Ectodermal cell (in vitro differentiated cells): ENCODE data around the gene BAIAP2.

Experiments used
- H3K27ac ChIP-seq: 2 replicates; pipeline ENCODE4 v1.7.0; 2013; ENCODE audit warnings: mild to moderate bottlenecking, low read depth, low read length; ENCODE audit not compliant: insufficient read depth, poor library complexity, severe bottlenecking
- H3K27me3 ChIP-seq: 2 replicates; pipeline ENCODE4 v1.7.0; 2013; ENCODE audit warnings: mild to moderate bottlenecking, low read length; ENCODE audit not compliant: insufficient read depth, control insufficient read depth, poor library complexity, severe bottlenecking
- H3K36me3 ChIP-seq: one replicate; pipeline ENCODE4 v1.7.0; 2013; ENCODE audit warnings: low read length; ENCODE audit not compliant: control insufficient read depth, insufficient read depth
- H3K4me1 ChIP-seq: one replicate; pipeline ENCODE4 v1.7.0; 2013; ENCODE audit warnings: low read length; ENCODE audit not compliant: control insufficient read depth, insufficient read depth
- H3K4me3 ChIP-seq: 2 replicates; pipeline ENCODE4 v1.7.0; 2013; ENCODE audit warnings: low read depth, low read length, control low read depth; ENCODE audit not compliant: insufficient read depth
- H3K9me3 ChIP-seq: 2 replicates; pipeline ENCODE4 v1.7.0; 2013; ENCODE audit warnings: mild to moderate bottlenecking, low read length, moderate library complexity; ENCODE audit not compliant: control insufficient read depth
- WGBS, 2 experiments: methylation state at CpG; one replicate each; pipeline ENCODE4 v1.1.7; 2013; ENCODE audit warnings: missing lambda C conversion rate in 2 of 2; 5-methylcytosine and 5-hydroxymethylcytosine counted together

BAIAP2 gene

DNA sequence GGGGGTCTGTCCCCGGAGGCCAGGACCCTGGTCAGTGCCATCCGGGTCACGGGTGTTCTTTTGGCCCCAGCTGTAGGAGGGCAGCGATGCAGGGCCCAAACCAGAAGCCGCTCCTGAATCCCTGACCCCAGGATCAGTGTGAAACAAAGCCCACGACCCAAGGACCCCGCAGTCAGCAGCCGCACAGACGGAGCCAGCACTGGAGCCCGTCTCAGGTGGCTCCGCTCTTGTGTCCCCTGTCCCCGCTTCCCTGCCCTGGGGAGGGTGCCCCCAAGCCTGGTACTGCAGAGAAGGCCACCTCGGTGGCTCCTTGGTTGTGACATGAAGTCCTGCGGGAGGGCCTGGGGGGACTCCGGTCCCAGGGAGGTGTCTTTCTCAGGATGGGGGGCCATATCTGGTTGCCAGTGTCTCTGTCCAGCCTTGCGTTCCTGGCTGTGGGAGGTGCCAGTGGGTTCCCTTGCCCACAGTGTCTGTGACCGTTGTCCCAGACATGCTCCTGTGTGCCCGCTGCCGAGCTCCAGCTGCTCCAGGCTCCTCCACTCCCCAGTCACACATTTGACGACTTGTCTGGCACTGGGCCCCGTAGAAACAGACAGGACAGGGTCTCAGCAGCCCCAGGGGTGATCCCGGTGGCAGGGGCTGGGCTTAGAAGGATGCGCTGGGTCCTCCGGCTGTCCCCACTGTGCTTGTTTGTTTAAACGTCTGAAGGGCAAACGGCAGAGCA, 33.6 kb downstream of the BAIAP2 start:
- Histone ChIP-seq H3K27me3 (no peaks in the 10 kb centered on the region), H3K27ac (no peak overlapping the region), H3K4me1 (peaks cover 40% of the 10 kb centered on the region), H3K9me3 (no peaks in the 10 kb centered on the region), H3K4me3 (no peak overlapping the region), H3K36me3 (no peaks in the 10 kb centered on the region)
- WGBS, 2 experiments = 93 to 95% methylated on average over 26 of the region's 26 CpGs

DNA sequence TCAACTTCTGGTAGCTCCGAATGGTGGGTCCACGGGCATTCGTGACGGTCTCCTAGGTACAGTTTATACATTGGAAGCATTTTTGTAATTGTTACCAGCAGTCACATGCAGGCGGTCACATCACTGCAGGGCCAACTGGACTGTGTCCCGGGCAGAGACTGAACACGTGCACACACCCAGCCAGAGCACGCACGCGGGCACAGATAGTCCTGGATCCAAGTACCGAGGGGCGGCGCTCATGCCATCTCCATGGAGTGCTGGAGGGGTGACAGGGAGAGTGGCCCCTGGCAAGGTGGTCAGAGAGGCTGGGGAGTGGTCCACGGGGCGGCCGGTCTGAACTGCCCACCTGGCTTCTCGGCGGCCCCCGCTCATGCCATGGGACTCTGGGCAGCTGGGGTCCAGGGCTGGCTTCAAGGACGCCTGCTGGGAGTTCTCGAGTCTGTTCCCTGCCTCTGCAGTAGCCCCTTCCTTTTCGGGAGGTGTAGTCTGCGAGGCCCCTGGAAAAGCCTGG, 34.2 kb downstream of the BAIAP2 start:
- peaks cover 34% of the 10 kb centered on the region for H3K4me1 ChIP-seq
- no peak overlapping the region for H3K27ac ChIP-seq
- H3K36me3 ChIP-seq = no peaks in the 10 kb centered on the region
- 93 to 94% methylated on average over 23 of the region's 23 CpGs for WGBS, 2 experiments
- no peak overlapping the region for H3K4me3 ChIP-seq
- H3K27me3 ChIP-seq = no peaks in the 10 kb centered on the region
- no peaks in the 10 kb centered on the region for H3K9me3 ChIP-seq

DNA sequence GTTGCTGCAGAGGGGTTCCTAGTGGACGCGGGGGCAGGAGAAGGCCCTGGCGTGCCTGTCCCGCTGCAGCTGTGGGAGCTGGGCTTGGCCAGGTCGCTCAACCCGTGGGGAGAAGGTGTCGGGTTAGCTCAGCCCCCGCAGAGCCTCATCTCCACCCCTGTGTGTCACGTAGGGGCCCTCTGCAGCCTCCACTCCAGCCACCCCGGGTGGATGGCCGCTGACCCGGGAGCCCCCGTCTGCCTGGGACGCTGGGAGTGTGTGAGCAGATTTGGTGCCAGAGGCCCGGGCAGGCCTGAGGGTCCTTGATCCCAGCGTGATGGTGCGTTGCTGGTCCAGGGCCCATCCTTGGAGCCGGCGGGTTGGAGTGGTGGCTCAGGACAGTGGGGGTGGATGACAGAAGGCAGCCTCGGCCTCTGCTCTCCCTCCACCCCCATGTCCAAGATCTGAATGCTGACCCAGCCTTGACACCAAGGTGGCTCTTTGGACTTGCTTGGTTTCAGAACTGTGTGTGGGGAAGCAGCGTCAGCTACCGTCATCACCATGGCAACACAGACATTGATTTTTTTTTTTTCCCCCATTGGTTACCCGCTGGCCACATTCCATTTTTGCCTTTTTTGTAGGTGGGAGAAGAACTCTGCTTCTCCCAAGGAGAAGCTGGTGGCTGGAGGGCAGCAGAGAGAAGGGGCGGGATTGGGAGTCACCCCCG, 35.7 kb downstream of the BAIAP2 start:
- Histone ChIP-seq H3K27ac (no peak overlapping the region), H3K9me3 (no peaks in the 10 kb centered on the region), H3K27me3 (no peaks in the 10 kb centered on the region), H3K4me1 (peaks cover 32% of the 10 kb centered on the region), H3K4me3 (no peak overlapping the region), H3K36me3 (no peaks in the 10 kb centered on the region)
- WGBS, 2 experiments = 92 to 93% methylated on average over 25 of the region's 25 CpGs

DNA sequence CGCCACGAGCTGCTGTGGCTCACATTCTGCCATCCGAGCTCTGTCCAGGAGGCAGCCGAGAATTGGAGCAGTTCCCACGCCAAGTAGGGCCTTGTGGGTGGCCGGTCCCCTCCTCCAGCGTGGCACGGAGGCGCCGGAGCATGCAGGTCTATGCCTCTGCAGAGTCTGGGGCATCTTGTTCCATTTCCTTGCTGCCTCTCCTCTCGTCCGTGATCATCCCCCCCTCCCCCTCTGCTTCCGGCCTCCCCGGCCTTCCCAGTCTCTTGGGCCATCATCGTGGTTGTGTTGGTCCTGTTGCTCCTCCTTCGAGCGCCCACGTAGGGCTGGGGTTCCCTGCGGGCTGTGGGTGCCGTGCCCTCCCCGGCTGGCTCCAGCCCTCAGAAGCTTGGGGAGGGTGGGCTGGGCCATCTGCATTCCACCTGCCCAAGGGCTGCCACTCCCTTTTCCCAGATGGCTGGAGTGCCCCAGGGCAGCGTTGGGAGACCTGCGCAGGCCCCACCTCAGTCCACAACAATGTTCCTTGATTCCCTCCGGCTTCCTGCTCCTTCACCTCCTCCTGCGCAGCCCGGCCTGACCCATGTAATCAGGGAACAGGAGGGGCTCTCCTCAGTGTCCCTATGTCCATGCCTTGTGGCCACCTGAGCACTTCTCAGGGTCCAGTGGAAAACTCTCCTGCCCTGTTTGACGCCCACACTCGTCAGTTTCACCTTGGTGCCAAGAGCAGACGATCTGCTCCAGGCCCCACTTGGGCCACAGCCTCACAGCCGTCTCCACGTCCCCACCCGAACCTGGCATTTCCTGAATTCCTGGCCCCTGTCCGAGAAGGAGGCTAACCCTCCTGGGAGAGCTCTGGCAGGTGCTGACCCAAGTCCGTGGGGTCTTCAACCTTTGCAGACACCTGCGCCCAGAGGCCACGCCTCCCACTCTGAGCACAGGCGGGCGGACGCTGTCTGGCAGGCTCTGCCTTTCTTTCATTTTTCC, 37.1 kb downstream of the BAIAP2 start:
- Histone ChIP-seq H3K27ac (no peak overlapping the region), H3K4me3 (no peak overlapping the region), H3K27me3 (no peaks in the 10 kb centered on the region), H3K36me3 (no peaks in the 10 kb centered on the region), H3K4me1 (peaks cover 35% of the 10 kb centered on the region), H3K9me3 (no peaks in the 10 kb centered on the region)
- 94% methylated on average over 39 of the region's 39 CpGs for WGBS, 2 experiments

DNA sequence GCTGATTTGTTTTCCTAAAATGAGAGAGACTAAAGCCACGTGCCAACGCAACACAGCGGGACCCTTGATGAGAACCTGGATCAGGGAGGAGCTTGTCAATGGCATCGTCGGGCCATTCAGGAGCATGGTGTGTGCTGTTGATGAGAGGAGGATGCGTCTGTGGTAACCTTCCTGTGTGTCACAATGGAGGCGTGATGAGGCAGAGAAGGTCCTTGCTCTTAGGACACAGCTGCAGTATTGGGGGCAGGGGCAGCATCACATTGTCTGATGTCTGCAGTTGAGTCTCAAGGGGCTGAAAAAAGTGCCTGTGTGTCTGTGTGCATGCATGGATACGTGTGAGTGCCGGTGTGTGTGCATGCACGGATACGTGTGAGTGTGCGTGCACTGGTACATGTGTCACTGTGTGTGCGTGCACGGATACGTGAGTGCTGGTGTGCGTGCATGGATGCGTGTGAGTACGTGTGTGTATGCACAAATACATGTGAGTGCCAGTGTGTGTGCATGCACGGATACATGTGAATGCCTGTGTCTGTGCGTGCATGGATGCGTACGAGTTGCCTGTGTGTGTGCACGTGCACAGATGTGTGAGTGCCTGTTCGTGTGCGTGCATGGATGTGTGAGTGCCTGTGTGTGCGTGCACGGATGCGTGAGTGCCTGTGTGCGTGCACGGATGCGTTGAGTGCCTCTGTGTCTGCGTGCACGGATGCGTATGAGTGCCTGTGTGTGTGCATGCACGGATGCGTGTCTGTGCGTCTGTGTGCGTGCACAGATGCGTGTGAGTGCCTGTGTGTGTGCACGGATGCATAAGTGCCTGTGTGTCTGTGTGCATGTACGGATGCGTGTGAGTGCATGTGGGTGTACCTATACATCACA, 39.3 kb downstream of the BAIAP2 start:
- Histone ChIP-seq H3K27ac (no peak overlapping the region), H3K4me1 (peaks cover 28% of the 10 kb centered on the region), H3K36me3 (no peaks in the 10 kb centered on the region), H3K9me3 (no peaks in the 10 kb centered on the region), H3K27me3 (no peaks in the 10 kb centered on the region), H3K4me3 (no peak overlapping the region)
- WGBS, 2 experiments = 94 to 95% methylated on average over 42 of the region's 42 CpGs

DNA sequence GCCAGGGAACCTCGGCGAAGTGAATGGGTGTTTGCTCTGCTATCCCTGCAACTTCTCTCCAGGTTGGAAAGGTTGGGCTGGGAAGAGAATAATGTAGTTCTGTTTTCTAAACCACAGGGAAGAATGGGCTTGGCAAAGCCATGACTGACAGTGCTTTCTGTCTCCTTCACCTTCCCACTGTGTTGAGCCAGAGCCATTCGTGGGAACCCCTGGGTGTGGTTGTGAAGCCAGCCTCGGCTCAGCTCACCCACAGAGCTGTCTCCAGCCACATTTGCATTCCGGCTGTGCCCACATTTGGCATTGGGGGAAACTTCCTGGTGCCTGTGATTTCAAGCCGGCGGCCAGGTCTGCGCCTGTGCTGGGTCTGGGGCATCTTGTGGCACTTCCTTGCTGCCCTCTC, 39.9 kb downstream of the BAIAP2 start:
- no peaks in the 10 kb centered on the region for H3K9me3 ChIP-seq
- H3K27ac ChIP-seq = no peak overlapping the region

DNA sequence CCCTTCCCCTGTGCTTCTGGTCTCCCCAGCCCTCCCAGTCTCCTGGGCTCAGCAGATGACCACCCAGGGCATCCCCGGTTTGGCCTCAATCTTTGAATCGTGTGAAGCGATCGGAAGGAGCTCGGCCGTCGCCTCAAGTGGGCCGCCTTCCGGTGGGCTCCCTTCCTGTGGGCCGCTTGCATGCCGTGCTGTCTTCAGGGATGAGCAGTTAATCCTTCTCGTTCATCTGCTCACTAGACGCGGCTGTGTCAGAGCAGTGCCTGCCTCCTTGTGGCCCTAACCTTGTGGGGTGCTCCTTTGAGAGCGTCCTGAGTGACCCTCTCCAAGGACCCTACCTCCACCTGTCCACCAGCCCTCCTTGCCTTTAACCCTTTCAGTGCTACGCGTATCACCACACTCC, 40.4 kb downstream of the BAIAP2 start:
- no peaks in the 10 kb centered on the region for H3K36me3 ChIP-seq
- 81 to 85% methylated on average over 17 of the region's 17 CpGs for WGBS, 2 experiments
- no peaks in the 10 kb centered on the region for H3K27me3 ChIP-seq
- no peaks in the 10 kb centered on the region for H3K9me3 ChIP-seq
- no peak overlapping the region for H3K4me3 ChIP-seq
- no peak overlapping the region for H3K27ac ChIP-seq
- peaks cover 36% of the 10 kb centered on the region for H3K4me1 ChIP-seq

More for the DNA sequence above, 39.9 kb downstream of the BAIAP2 start:
- 60 to 63% methylated on average over 8 of the region's 8 CpGs for WGBS, 2 experiments
- peaks cover 31% of the 10 kb centered on the region for H3K4me1 ChIP-seq
- H3K27me3 ChIP-seq = no peaks in the 10 kb centered on the region
- H3K36me3 ChIP-seq = no peaks in the 10 kb centered on the region
- no peak overlapping the region for H3K4me3 ChIP-seq

DNA sequence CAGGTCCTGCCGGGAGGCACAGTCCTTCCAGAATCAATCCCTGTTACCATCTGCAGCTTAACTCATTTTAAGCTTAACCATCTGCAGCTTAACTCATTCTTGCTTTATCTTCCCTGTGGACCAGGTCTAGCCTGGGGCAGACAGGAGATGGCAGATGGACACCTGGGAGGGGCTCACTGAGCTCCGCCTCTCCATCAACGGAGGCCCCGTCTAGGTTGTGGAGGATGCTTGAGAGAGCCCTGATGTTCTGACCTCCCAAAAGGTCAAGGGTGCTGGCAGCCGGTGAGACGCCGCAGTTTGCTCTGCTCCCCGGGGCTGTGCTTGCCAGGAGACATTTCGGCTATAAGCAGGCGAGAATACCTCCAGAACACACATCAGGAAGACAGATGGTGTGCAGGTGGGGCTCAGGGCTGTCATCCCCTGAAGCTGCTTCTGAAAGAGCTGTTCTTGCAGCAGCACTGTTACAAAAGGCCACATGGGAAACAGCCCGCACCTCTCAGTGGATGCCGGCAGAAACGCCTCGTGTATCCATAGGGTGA, 41.3 kb downstream of the BAIAP2 start:
- 81 to 82% methylated on average over 14 of the region's 14 CpGs for WGBS, 2 experiments
- Histone ChIP-seq H3K27ac (no peak overlapping the region), H3K4me3 (no peak overlapping the region), H3K36me3 (no peaks in the 10 kb centered on the region), H3K27me3 (no peaks in the 10 kb centered on the region), H3K4me1 (peaks cover 37% of the 10 kb centered on the region), H3K9me3 (no peaks in the 10 kb centered on the region)
